Retinal pigment epithelial cell (primary cell): Measurements from ENCODE around the gene SNX25.

Experiments used
- DNase-seq: peaks from one replicate; pipeline ENCODE4 v3.0.0-alpha.2; 2010; ENCODE audit warnings: low read depth
- H3K4me3 ChIP-seq: 2 replicates; pipeline ENCODE4 v1.5.1; 2011; ENCODE audit warnings: mild to moderate bottlenecking, low read length, control low read depth, moderate library complexity
- CTCF ChIP-seq: conservative IDR thresholded peaks from 2 replicates; pipeline ENCODE4 v1.5.1; 2011; ENCODE audit warnings: low read depth, low read length, control low read depth, inconsistent platforms

The SNX25 gene

GRCh38 chr4:185183622-185184281, 25.6 kb upstream of the SNX25 start:
- H3K4me3 ChIP-seq = no peak overlapping the region
- peak; percentile 67 for DNase-seq
- peak; percentile 83 for TF ChIP-seq CTCF

GRCh38 chr4:185186769-185187168, 22.6 kb upstream of the SNX25 start:
- no peak for TF ChIP-seq CTCF
- no peak for DNase-seq

GRCh38 chr4:185189606-185190305, 19.6 kb upstream of the SNX25 start:
- H3K4me3 ChIP-seq = no peak overlapping the region
- TF ChIP-seq CTCF = no peak
- no peak for DNase-seq

More at GRCh38 chr4:185186769-185187168, 22.6 kb upstream of the SNX25 start:
- H3K4me3 ChIP-seq = no peak overlapping the region

GRCh38 chr4:185190306-185190856, 19.0 kb upstream of the SNX25 start:
- TF ChIP-seq CTCF = no peak
- no peak for DNase-seq
- no peak overlapping the region for H3K4me3 ChIP-seq

GRCh38 chr4:185192059-185192458, 17.3 kb upstream of the SNX25 start:
- DNase-seq = no peak
- H3K4me3 ChIP-seq = no peak overlapping the region
- no peak for TF ChIP-seq CTCF

GRCh38 chr4:185194924-185195888, 14.2 kb upstream of the SNX25 start:
- no peak for TF ChIP-seq CTCF
- DNase-seq = no peak
- no peak overlapping the region for H3K4me3 ChIP-seq
